ENCODE results near the gene SLAIN2.

The SLAIN2 gene

DNA sequence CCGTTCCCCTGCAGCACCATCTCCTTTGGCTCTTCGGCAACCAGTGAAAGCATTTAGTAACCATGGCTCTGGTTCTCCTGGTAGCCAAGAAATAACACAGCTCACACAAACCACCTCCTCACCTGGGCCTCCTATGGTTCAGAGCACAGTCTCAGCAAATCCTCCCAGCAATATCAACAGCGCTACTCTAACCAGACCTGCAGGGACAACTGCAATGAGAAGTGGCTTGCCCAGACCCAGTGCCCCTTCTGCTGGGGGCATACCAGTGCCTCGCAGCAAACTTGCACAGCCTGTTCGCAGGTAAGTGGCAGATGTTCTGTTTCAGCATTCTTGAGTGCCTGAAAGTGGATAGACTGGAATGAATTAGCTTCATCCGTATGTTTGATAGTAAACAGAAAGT is 78.8 kb downstream of the SLAIN2 start:
- H3K4me3 ChIP-seq (ENCODE audit: low read depth, low read length) = no peak overlapping the region
- in situ Hi-C loops (cut with HindIII; ENCODE audit: low sequenced_read_pairs) = no loop called here
- DNase-seq (ENCODE audit: low read depth, low spot score) = no peak
- TF ChIP-seq, protein P1, sequence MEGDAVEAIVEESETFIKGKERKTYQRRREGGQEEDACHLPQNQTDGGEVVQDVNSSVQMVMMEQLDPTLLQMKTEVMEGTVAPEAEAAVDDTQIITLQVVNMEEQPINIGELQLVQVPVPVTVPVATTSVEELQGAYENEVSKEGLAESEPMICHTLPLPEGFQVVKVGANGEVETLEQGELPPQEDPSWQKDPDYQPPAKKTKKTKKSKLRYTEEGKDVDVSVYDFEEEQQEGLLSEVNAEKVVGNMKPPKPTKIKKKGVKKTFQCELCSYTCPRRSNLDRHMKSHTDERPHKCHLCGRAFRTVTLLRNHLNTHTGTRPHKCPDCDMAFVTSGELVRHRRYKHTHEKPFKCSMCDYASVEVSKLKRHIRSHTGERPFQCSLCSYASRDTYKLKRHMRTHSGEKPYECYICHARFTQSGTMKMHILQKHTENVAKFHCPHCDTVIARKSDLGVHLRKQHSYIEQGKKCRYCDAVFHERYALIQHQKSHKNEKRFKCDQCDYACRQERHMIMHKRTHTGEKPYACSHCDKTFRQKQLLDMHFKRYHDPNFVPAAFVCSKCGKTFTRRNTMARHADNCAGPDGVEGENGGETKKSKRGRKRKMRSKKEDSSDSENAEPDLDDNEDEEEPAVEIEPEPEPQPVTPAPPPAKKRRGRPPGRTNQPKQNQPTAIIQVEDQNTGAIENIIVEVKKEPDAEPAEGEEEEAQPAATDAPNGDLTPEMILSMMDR (IDR thresholded peaks at IDR 0.05; ENCODE audit: low read depth, low read length) = no peak

DNA sequence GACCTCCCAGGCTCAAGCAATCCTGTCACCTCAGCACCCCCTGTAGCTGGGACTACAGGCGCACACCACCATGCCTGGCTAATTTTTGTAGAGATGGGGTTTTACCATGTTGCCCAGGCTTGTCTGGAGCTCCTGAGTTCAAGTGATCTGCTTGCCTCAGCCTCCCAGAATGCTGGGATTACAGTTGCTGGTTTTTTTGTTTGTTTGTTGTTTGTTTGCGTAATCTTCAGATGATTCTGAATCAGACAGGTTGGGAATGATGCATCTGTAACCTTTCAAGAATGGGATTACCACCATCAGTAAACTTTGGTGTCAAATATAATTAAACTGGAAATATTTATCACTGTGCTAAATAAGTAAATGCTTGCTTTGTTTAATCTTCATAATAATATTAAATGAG is 79.8 kb downstream of the SLAIN2 start:
- no peak overlapping the region for H3K4me3 ChIP-seq (ENCODE audit: low read depth, low read length)
- TF ChIP-seq, protein P1 (IDR thresholded peaks at IDR 0.05; ENCODE audit: low read depth, low read length) = no peak
- DNase-seq (ENCODE audit: low read depth, low spot score) = no peak
- in situ Hi-C loops (cut with HindIII; ENCODE audit: low sequenced_read_pairs) = no loop called here

DNA sequence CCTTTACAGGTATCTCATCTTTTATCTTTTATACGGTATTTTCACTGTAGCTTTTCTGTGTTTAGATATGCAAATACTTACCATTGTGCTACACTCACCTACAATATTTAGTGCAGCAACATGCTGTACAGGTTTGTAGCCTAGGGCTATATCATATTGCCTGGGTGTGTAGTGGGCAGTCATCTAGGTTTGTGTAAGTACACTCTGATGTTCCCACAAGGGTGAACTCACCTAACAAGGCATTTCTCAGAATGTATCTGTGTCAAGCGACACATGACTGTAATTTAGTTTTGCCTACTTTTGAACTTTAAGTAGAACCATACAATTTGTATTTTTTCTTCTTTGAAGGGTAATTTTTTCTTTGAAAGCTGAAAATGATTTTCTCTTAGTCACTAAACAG is 87.6 kb downstream of the SLAIN2 start:
- TF ChIP-seq, protein P1 (IDR thresholded peaks at IDR 0.05; ENCODE audit: low read depth, low read length) = no peak
- in situ Hi-C loops (cut with HindIII; ENCODE audit: low sequenced_read_pairs) = no loop called here
- DNase-seq (ENCODE audit: low read depth, low spot score) = no peak
- no peak overlapping the region for H3K4me3 ChIP-seq (ENCODE audit: low read depth, low read length)

DNA sequence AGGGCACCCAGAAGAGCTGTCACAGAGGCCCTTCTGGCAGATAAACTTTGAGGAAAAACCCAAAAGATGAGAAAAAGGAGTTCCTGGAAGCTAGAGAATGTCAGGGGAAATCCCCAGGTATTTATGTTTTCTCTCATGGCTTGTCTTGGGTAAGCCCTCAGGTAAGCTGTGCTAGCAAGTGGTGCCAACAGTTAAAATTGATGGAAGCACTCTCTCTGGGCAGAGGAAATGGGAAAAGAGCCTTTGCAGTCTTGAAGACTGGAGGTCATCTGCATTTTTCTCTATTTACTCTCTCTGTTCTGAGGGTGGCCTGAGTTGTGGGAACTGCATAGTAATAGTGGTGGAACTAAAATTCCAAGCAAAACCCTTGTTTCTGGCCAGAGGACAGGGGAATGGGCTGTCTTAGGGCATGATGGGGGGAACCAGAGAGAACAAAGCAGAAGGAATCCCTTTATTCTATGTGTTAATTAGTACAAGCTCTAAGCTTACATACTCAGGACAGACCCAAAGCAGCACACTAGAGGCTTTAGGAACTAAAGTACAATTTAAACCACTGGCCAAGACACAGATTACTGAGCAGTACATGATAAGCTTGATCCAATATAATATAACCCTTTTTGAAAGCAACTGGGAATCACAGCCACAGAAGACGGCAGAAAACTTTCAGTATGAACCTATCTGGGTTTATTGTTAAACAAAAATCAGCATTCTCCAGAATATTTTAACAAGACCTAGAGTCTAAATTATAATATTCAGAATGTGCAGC is 88.6 kb downstream of the SLAIN2 start:
- H3K4me3 ChIP-seq (ENCODE audit: low read depth, low read length) = no peak overlapping the region
- no peak for DNase-seq (ENCODE audit: low read depth, low spot score)
- TF ChIP-seq, protein P1 (IDR thresholded peaks at IDR 0.05; ENCODE audit: low read depth, low read length) = no peak
- in situ Hi-C loops (cut with HindIII; ENCODE audit: low sequenced_read_pairs) = no loop called here

DNA sequence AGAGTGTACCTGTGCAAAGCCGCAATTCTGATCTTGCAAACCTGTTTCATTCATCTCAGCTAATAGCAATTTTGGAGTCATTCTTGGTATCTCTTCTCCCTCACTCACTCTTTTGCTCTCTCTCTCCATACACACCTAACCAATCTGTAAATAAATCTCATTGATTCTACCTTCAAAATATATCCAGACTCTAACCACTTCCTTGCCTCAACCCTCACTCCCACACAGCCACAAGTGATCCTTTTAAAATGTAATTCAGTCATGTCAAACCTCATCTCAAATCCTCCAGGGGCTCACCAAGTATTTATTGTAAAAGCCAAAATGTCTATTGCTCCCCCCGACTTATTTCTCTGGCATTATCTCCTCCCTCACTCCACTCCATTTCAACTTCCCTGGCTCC is 90.1 kb downstream of the SLAIN2 start:
- no peak for DNase-seq (ENCODE audit: low read depth, low spot score)
- in situ Hi-C loops (cut with HindIII; ENCODE audit: low sequenced_read_pairs) = no loop called here
- TF ChIP-seq, protein P1 (IDR thresholded peaks at IDR 0.05; ENCODE audit: low read depth, low read length) = no peak
- no peak overlapping the region for H3K4me3 ChIP-seq (ENCODE audit: low read depth, low read length)

DNA sequence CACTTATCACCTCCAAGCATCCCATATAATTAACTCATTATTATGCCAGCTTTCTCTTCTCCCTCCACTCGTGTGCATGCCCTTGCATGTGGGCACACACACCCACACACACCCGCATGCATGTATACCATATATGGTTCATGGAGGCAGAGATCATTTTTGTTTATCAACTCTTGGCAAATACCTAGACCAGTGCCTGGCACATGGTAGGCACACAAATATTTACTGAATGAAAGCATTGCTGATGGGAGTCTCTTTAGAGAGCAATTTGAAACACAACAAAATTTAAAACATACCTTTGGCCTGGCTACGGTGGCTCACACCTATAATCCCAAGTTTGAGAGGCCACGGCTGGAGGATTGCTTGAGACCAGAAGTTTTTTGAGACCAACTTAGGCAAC is 90.7 kb downstream of the SLAIN2 start:
- in situ Hi-C loops (cut with HindIII; ENCODE audit: low sequenced_read_pairs) = no loop called here
- DNase-seq (ENCODE audit: low read depth, low spot score) = no peak
- TF ChIP-seq, protein P1 (IDR thresholded peaks at IDR 0.05; ENCODE audit: low read depth, low read length) = no peak
- H3K4me3 ChIP-seq (ENCODE audit: low read depth, low read length) = no peak overlapping the region
